Mesendoderm (in vitro differentiated cells): Measurements from ENCODE around the gene RPS6KB2.
A peak's percentile ranks its signal among the peaks of the same experiment; 100 is the strongest.

Experiments
- DNase-seq: peaks from one replicate; pipeline ENCODE4 v3.0.0; 2013
- H2AK5ac ChIP-seq: 2 replicates; pipeline ENCODE4 v1.6.1; 2013; ENCODE audit warnings: low read length, inconsistent platforms
- H2BK120ac ChIP-seq: 2 replicates; pipeline ENCODE4 v1.6.1; 2013; ENCODE audit warnings: low read depth, mild to moderate bottlenecking, low read length, moderate library complexity, mixed read lengths
- H2BK15ac ChIP-seq: replicated peaks from 2 replicates; pipeline ENCODE4 v1.6.1; 2013; ENCODE audit warnings: low read depth, mild to moderate bottlenecking, moderate library complexity
- H2BK5ac ChIP-seq: 2 replicates; pipeline ENCODE4 v1.6.1; 2013; ENCODE audit warnings: low read length, inconsistent platforms
- H3K18ac ChIP-seq: 2 replicates; pipeline ENCODE4 v1.6.1; 2013; ENCODE audit warnings: mild to moderate bottlenecking, low read length, mixed read lengths
- H3K23ac ChIP-seq: one replicate; pipeline ENCODE4 v1.6.1; 2013; ENCODE audit warnings: low read length
- H3K27ac ChIP-seq: 2 replicates; pipeline ENCODE4 v1.5.1; 2013; ENCODE audit warnings: low read depth, mild to moderate bottlenecking, inconsistent platforms, low read length, moderate library complexity
- H3K27me3 ChIP-seq: 2 replicates; pipeline ENCODE4 v1.6.1; 2013; ENCODE audit warnings: low read length, control low read depth, mild to moderate bottlenecking, inconsistent platforms; ENCODE audit not compliant: insufficient read depth, poor library complexity
- H3K36me3 ChIP-seq: 2 replicates; pipeline ENCODE4 v1.6.1; 2013; ENCODE audit warnings: low read length, inconsistent platforms; ENCODE audit not compliant: control insufficient read depth, insufficient read depth
- H3K4ac ChIP-seq: one replicate; pipeline ENCODE4 v1.6.1; 2013; ENCODE audit warnings: low read depth, mild to moderate bottlenecking, low read length, moderate library complexity
- H3K4me1 ChIP-seq: 2 replicates; pipeline ENCODE4 v1.6.1; 2013; ENCODE audit warnings: low read depth, low read length, inconsistent platforms; ENCODE audit not compliant: control insufficient read depth
- H3K4me2 ChIP-seq: 2 replicates; pipeline ENCODE4 v1.6.1; 2013; ENCODE audit warnings: low read length
- H3K4me3 ChIP-seq: 2 replicates; pipeline ENCODE4 v1.5.1; 2013; ENCODE audit warnings: mild to moderate bottlenecking, low read length
- H3K56ac ChIP-seq: one replicate; pipeline ENCODE4 v1.6.1; 2013; ENCODE audit warnings: low read length
- H3K79me1 ChIP-seq: 2 replicates; pipeline ENCODE4 v1.6.1; 2013; ENCODE audit warnings: low read length, inconsistent platforms
- H3K79me2 ChIP-seq: 2 replicates; pipeline ENCODE4 v1.6.1; 2013; ENCODE audit warnings: mild to moderate bottlenecking, low read length; ENCODE audit not compliant: control insufficient read depth, insufficient read depth
- H3K9ac ChIP-seq: 2 replicates; pipeline ENCODE4 v1.6.1; 2013; ENCODE audit warnings: low read length, inconsistent platforms
- H4K5ac ChIP-seq: one replicate; pipeline ENCODE4 v1.6.1; 2013; ENCODE audit warnings: low read length
- H4K8ac ChIP-seq: one replicate; pipeline ENCODE4 v1.6.1; 2013; ENCODE audit warnings: low read depth, mild to moderate bottlenecking, control low read depth, low read length, moderate library complexity
- WGBS: extraction: QIAGEN DNeasy Blood & Tissue Kit; methylation state at CpG from one replicate; pipeline ENCODE4 v1.1.7; 2013; ENCODE audit warnings: low lambda C conversion rate, missing lambda C conversion rate; ENCODE audit not compliant: insufficient coverage; ENCODE audit errors: extremely low coverage; 5-methylcytosine and 5-hydroxymethylcytosine counted together

RPS6KB2 gene

GRCh38 chr11:67466367-67466766 is 38.1 kb downstream of the RPS6KB2 start:
- no peak overlapping the region for H3K23ac ChIP-seq
- no peak overlapping the region for H4K5ac ChIP-seq
- no peak for DNase-seq
- no peak overlapping the region for H3K9ac ChIP-seq
- H2BK15ac ChIP-seq: no peak overlapping the region
- H3K27ac ChIP-seq: no peak overlapping the region
- no peak overlapping the region for H2BK120ac ChIP-seq
- H2AK5ac ChIP-seq: no peak overlapping the region
- H3K4ac ChIP-seq: no peak overlapping the region
- no peak overlapping the region for H3K56ac ChIP-seq
- H3K36me3 ChIP-seq: no peaks in the 10 kb centered on the region
- H3K79me2 ChIP-seq: no peaks in the 10 kb centered on the region
- H3K27me3 ChIP-seq: no peaks in the 10 kb centered on the region
- no peak overlapping the region for H3K18ac ChIP-seq
- peaks cover 3% of the 10 kb centered on the region for H3K4me1 ChIP-seq
- H4K8ac ChIP-seq: no peak overlapping the region
- no peak overlapping the region for H2BK5ac ChIP-seq
- no peak overlapping the region for H3K4me2 ChIP-seq
- WGBS: no CpG with 5 or more reads among the region's 5 CpGs
- no peak overlapping the region for H3K4me3 ChIP-seq
- peaks cover 2% of the 10 kb centered on the region for H3K79me1 ChIP-seq

- no peak overlapping the region for H3K9ac ChIP-seq
- H3K18ac ChIP-seq: no peak overlapping the region
- H3K23ac ChIP-seq: no peak overlapping the region
- no peak overlapping the region for H4K8ac ChIP-seq
- no peaks in the 10 kb centered on the region for H3K27me3 ChIP-seq
- no peak overlapping the region for H3K4ac ChIP-seq
- no peak for DNase-seq
- no peaks in the 10 kb centered on the region for H3K79me2 ChIP-seq
- no peak overlapping the region for H2BK120ac ChIP-seq
- no peak overlapping the region for H4K5ac ChIP-seq
- no peak overlapping the region for H2AK5ac ChIP-seq
- peaks cover 2% of the 10 kb centered on the region for H3K79me1 ChIP-seq
- H2BK15ac ChIP-seq: no peak overlapping the region
- WGBS: no CpG with 5 or more reads among the region's 11 CpGs
- H3K56ac ChIP-seq: peak overlapping the region; percentile 25
- no peak overlapping the region for H2BK5ac ChIP-seq
- no peaks in the 10 kb centered on the region for H3K36me3 ChIP-seq
- no peak overlapping the region for H3K4me2 ChIP-seq
- peaks cover 3% of the 10 kb centered on the region for H3K4me1 ChIP-seq
- H3K4me3 ChIP-seq: no peak overlapping the region
- no peak overlapping the region for H3K27ac ChIP-seq
Observed at GRCh38 chr11:67466962-67467771, 38.9 kb downstream of the RPS6KB2 start.

GRCh38 chr11:67468056-67468455 is 39.8 kb downstream of the RPS6KB2 start:
- H3K4me1 ChIP-seq: peaks cover 3% of the 10 kb centered on the region
- H3K23ac ChIP-seq: peak overlapping the region; percentile 66
- H3K27me3 ChIP-seq: no peaks in the 10 kb centered on the region

GRCh38 chr11:67468456-67468758 is 40.1 kb downstream of the RPS6KB2 start:
- Histone ChIP-seq H2AK5ac (peak overlapping the region; percentile 24), H4K8ac (no peak overlapping the region)

More at GRCh38 chr11:67468056-67468455, 39.8 kb downstream of the RPS6KB2 start:
- Histone ChIP-seq H3K4ac (no peak overlapping the region), H4K5ac (no peak overlapping the region), H3K79me2 (no peaks in the 10 kb centered on the region), H4K8ac (no peak overlapping the region), H2BK5ac (no peak overlapping the region), H2BK120ac (peak overlapping the region; percentile 5), H2BK15ac (no peak overlapping the region), H3K36me3 (no peaks in the 10 kb centered on the region), H3K9ac (peak overlapping the region; percentile 91), H3K4me2 (peak overlapping the region; percentile 92), H3K4me3 (no peak overlapping the region), H3K56ac (peak overlapping the region; percentile 96), H3K79me1 (peaks cover 2% of the 10 kb centered on the region), H2AK5ac (no peak overlapping the region), H3K27ac (no peak overlapping the region), H3K18ac (no peak overlapping the region)
- WGBS: no CpG with 5 or more reads among the region's 5 CpGs
- DNase-seq: no peak

GRCh38 chr11:67468759-67469507 is 40.6 kb downstream of the RPS6KB2 start, which contains the start of gene TMEM134:
TMEM134 (minus strand) TSS chr11:67469251; CDS start chr11:67469192, 59 bp downstream.
- Histone ChIP-seq H3K79me2 (no peaks in the 10 kb centered on the region), H3K4me2 (peak within 1 kb of the TSS; percentile 92), H3K27me3 (no peaks in the 10 kb centered on the region), H2AK5ac (peak within 1 kb of the TSS; percentile 24), H4K8ac (peak within 1 kb of the TSS; percentile 94), H3K36me3 (no peaks in the 10 kb centered on the region), H2BK5ac (no peak within 1 kb of the TSS), H3K9ac (peak within 1 kb of the TSS; percentile 91), H3K4me1 (peaks cover 3% of the 10 kb centered on the region), H2BK15ac (no peak within 1 kb of the TSS), H3K79me1 (peaks cover 2% of the 10 kb centered on the region), H4K5ac (peak within 1 kb of the TSS; percentile 98), H3K18ac (peak within 1 kb of the TSS; percentile 77), H3K56ac (peak within 1 kb of the TSS; percentile 96), H3K23ac (no peak within 1 kb of the TSS), H3K27ac (no peak within 1 kb of the TSS), H3K4ac (peak within 1 kb of the TSS; percentile 93), H3K4me3 (peak within 1 kb of the TSS; percentile 83), H2BK120ac (peak within 1 kb of the TSS; percentile 5)
- DNase-seq: peak; percentile 95
- WGBS: no CpG with 5 or more reads among the region's 76 CpGs

More at GRCh38 chr11:67468456-67468758, 40.1 kb downstream of the RPS6KB2 start:
- DNase-seq: no peak
- Histone ChIP-seq H4K5ac (no peak overlapping the region), H3K4ac (peak overlapping the region; percentile 92), H3K4me3 (peak overlapping the region; percentile 83), H3K4me1 (peaks cover 3% of the 10 kb centered on the region), H3K36me3 (no peaks in the 10 kb centered on the region), H3K9ac (peak overlapping the region; percentile 91), H2BK15ac (no peak overlapping the region), H3K79me2 (no peaks in the 10 kb centered on the region), H2BK5ac (no peak overlapping the region), H3K27me3 (no peaks in the 10 kb centered on the region), H3K18ac (peak overlapping the region; percentile 77), H3K79me1 (peaks cover 2% of the 10 kb centered on the region), H3K23ac (no peak overlapping the region), H3K27ac (no peak overlapping the region), H2BK120ac (peak overlapping the region; percentile 5), H3K56ac (peak overlapping the region; percentile 96), H3K4me2 (peak overlapping the region; percentile 92)
- no CpG with 5 or more reads among the region's 6 CpGs for WGBS
